Keratinocyte (primary cell): ENCODE results near the gene RBM3. TPM values are rescaled to one million over a fixed set of nuclear protein-coding genes. Genes with fewer than 3 reads are reported as not detected.

ENCODE experiments used
- DNase-seq: peaks from one replicate; pipeline ENCODE4 v3.0.0-alpha.2; 2011; ENCODE audit warnings: low read depth, missing footprints, low spot score
- FAIRE-seq: peaks from 2 replicates; lab custom pipeline; 2011; peaks lifted over from hg19 to GRCh38; lab: Jason Lieb, UNC
- H2AFZ ChIP-seq: 2 replicates; pipeline ENCODE4 v1.6.0; 2012; ENCODE audit warnings: low read length, control low read depth, inconsistent platforms; ENCODE audit not compliant: control insufficient read depth
- H3K27ac ChIP-seq: 2 replicates; pipeline ENCODE4 v1.5.1; 2011; ENCODE audit warnings: low read length; ENCODE audit not compliant: control insufficient read depth, insufficient read depth
- H3K27me3 ChIP-seq: 3 replicates; pipeline ENCODE4 v1.6.0; 2011; ENCODE audit warnings: low read length; ENCODE audit not compliant: control insufficient read depth, insufficient read depth; ENCODE audit errors: extremely low read depth
- H3K36me3 ChIP-seq, 2 experiments: 2 replicates in 1 of 2; 3 replicates in 1 of 2; pipeline ENCODE4 v1.5.1; 2011; ENCODE audit warnings: low read length in 2 of 2, mild to moderate bottlenecking in 1 of 2; ENCODE audit not compliant: control insufficient read depth in 2 of 2, insufficient read depth in 2 of 2; ENCODE audit errors: extremely low read depth in 1 of 2
- H3K4me1 ChIP-seq: 3 replicates; pipeline ENCODE4 v1.5.1; 2011; ENCODE audit warnings: low read length; ENCODE audit not compliant: control insufficient read depth, insufficient read depth; ENCODE audit errors: extremely low read depth
- H3K4me2 ChIP-seq: 3 replicates; pipeline ENCODE4 v1.6.0; 2011; ENCODE audit warnings: low read depth, low read length; ENCODE audit not compliant: control insufficient read depth, insufficient read depth; ENCODE audit errors: extremely low read depth
- H3K4me3 ChIP-seq, 3 experiments: fragments of 200-600 bp in 1 of 3; sonication (generic) in 1 of 3; 2 replicates in 2 of 3; 3 replicates in 1 of 3; pipeline ENCODE4 v1.5.1; 2011 to 2016; ENCODE audit warnings: low read length in 3 of 3, mild to moderate bottlenecking in 3 of 3, control low read depth in 2 of 3, inconsistent platforms in 1 of 3, low read depth in 1 of 3, mixed read lengths in 1 of 3, mixed run types in 1 of 3, moderate library complexity in 1 of 3; ENCODE audit not compliant: control insufficient read depth in 2 of 3, insufficient read depth in 2 of 3; ENCODE audit errors: extremely low read depth in 1 of 3
- H3K79me2 ChIP-seq: 2 replicates; pipeline ENCODE4 v1.6.0; 2012; ENCODE audit warnings: low read length; ENCODE audit not compliant: control insufficient read depth, insufficient read depth
- H3K9ac ChIP-seq: 3 replicates; pipeline ENCODE4 v1.6.0; 2011; ENCODE audit warnings: low read length; ENCODE audit not compliant: control insufficient read depth, insufficient read depth; ENCODE audit errors: extremely low read depth
- H3K9me1 ChIP-seq: 3 replicates; pipeline ENCODE4 v1.6.0; 2011; ENCODE audit warnings: low read length; ENCODE audit not compliant: control insufficient read depth, insufficient read depth; ENCODE audit errors: extremely low read depth
- H3K9me3 ChIP-seq: 2 replicates; pipeline ENCODE4 v1.5.1; 2012; ENCODE audit warnings: low read depth, low read length; ENCODE audit not compliant: control insufficient read depth
- H4K20me1 ChIP-seq: 3 replicates; pipeline ENCODE4 v1.6.0; 2011; ENCODE audit warnings: low read length; ENCODE audit not compliant: control insufficient read depth, insufficient read depth; ENCODE audit errors: extremely low read depth
- CTCF ChIP-seq, 3 experiments: IDR thresholded peaks in 1 of 3; conservative IDR thresholded peaks in 1 of 3; optimal IDR thresholded peaks in 1 of 3; 2 replicates in 2 of 3; 3 replicates in 1 of 3; pipeline versions ENCODE3 to v1.5.1; 2011; ENCODE audit warnings: low read length in 3 of 3, mild to moderate bottlenecking in 3 of 3, moderate library complexity in 2 of 3, control low read depth in 1 of 3, inconsistent platforms in 1 of 3; ENCODE audit not compliant: insufficient read depth in 2 of 3; ENCODE audit errors: extremely low read depth in 1 of 3
- EZH2 ChIP-seq: IDR thresholded peaks from one replicate; pipeline ENCODE4 v1.6.1; 2012; ENCODE audit warnings: inconsistent platforms, mild to moderate bottlenecking, low read length, moderate library complexity
- dilution Hi-C: fragments of 300-500 bp; cut with MboI; formaldehyde crosslinking; loops from one replicate; pipeline ENCODE4 v1.7.0; 2020; ENCODE audit warnings: low sequenced_read_pairs; ENCODE audit not compliant: extremely low pct_ligation_motif_present
- polyA plus RNA-seq, 5 experiments: library from polyadenylated mRNA; depleted of rRNA in 3 of 5; stranded (reverse) in 3 of 5; stranded (forward) in 1 of 5; unstranded in 1 of 5; fragments of >200 nt; gene quantifications; 1 replicate in 1 of 5; 2 replicates in 3 of 5; 3 replicates in 1 of 5; pipeline versions ENCODE4 v1.2.1 to v1.2.3, GENCODE V29; 2011 to 2012; ENCODE audit warnings: missing spikeins in 2 of 5, low read depth in 1 of 5, low replicate concordance in 1 of 5

Gene RBM3
- polyA plus RNA-seq, 1 donor (not counting 4 experiments of a cell fraction or from before 2014, with no cell fraction given) = 327 TPM

- H3K4me3 ChIP-seq = no peak overlapping the region
- TF ChIP-seq EZH2 = no peak
- TF ChIP-seq CTCF (optimal IDR thresholded peaks at IDR 0.05 in 1 of 3, IDR thresholded peaks at IDR 0.05 in 1 of 3, conservative IDR thresholded peaks at IDR 0.05 in 1 of 3; ENCODE audit: extremely low read depth in 1 of 3, insufficient read depth in 2 of 3, low read length in 3 of 3) = no peak
- H3K27ac ChIP-seq = no peak overlapping the region
- DNase-seq (no peak), FAIRE-seq (no peak)
- no peaks in the 10 kb centered on the region for H3K4me1 ChIP-seq
- no peaks in the 10 kb centered on the region for H4K20me1 ChIP-seq
- no peaks in the 10 kb centered on the region for H3K27me3 ChIP-seq
- H3K36me3 ChIP-seq = peaks cover 17 to 18% of the 10 kb centered on the region in 2 experiments
- H3K9me1 ChIP-seq = no peaks in the 10 kb centered on the region
- no peaks in the 10 kb centered on the region for H3K9me3 ChIP-seq
- H3K4me2 ChIP-seq = no peak overlapping the region
- no peaks in the 10 kb centered on the region for H3K79me2 ChIP-seq
- dilution Hi-C loops = no loop called here
- H2AFZ ChIP-seq = no peak overlapping the region
- no peak overlapping the region for H3K9ac ChIP-seq
Measured at GRCh38 chrX:48604701-48605100, 30.4 kb downstream of the RBM3 start.

DNA sequence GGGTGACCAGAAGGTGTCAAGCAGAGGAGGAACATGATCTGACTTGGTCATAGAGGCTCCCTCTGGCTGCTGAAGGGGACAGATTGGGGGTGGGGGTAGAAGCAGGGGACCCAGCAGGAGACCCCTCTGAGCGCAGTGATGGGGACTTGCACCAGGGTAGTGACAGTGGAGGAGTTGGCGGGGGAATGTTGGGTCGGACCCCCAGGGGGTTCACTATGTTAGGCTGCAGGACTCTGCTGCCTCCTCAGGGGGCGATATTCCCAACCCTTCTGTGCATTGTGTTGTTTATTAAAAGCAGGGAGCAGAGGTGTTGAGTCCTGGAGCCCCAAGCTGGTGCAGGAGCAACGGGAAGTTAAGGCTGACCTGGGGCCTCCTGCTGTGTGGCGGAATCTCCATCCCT lies 31.8 kb downstream of the RBM3 start:
- FAIRE-seq (no peak), DNase-seq (no peak)
- no peaks in the 10 kb centered on the region for H3K4me1 ChIP-seq
- no peaks in the 10 kb centered on the region for H3K9me1 ChIP-seq
- H3K79me2 ChIP-seq = no peaks in the 10 kb centered on the region
- H3K4me3 ChIP-seq = no peak overlapping the region
- H3K9me3 ChIP-seq = no peaks in the 10 kb centered on the region
- dilution Hi-C loops = no loop called here
- no peaks in the 10 kb centered on the region for H4K20me1 ChIP-seq
- no peak overlapping the region for H3K27ac ChIP-seq
- H3K36me3 ChIP-seq = peaks cover 13% of the 10 kb centered on the region in 2 experiments
- H3K4me2 ChIP-seq = no peak overlapping the region
- no peak overlapping the region for H2AFZ ChIP-seq
- no peaks in the 10 kb centered on the region for H3K27me3 ChIP-seq
- H3K9ac ChIP-seq = no peak overlapping the region
- TF ChIP-seq EZH2 (no peak), CTCF (optimal IDR thresholded peaks at IDR 0.05 in 1 of 3, IDR thresholded peaks at IDR 0.05 in 1 of 3, conservative IDR thresholded peaks at IDR 0.05 in 1 of 3; ENCODE audit: extremely low read depth in 1 of 3, insufficient read depth in 2 of 3, low read length in 3 of 3) (peak in 2 of 3 experiments; percentile 12)
